HuH-7 (cell line): ENCODE results near the gene CLEC4E.
"Not testable (repeated sequence)": the region's sequence is repeated elsewhere in the genome, so short reads cannot be mapped to it uniquely, and the experiment has no call there.

Source experiments
- DNase-seq: peaks from one replicate; pipeline ENCODE4 v3.0.0; 2011; ENCODE audit warnings: low spot score

The CLEC4E gene

GRCh38 chr12:8540831-8541230, at the start of gene CLEC4E:
TSS of gene CLEC4E (minus strand) at chr12:8540905. CDS start at chr12:8540797, 108 bp downstream.
- not testable (repeated sequence) for DNase-seq

GRCh38 chr12:8589679-8590078, 49.0 kb upstream of the CLEC4E start:
- no peak for DNase-seq

GRCh38 chr12:8584478-8584877, 43.8 kb upstream of the CLEC4E start:
- DNase-seq: not testable (repeated sequence)

- no peak for DNase-seq
Measured at GRCh38 chr12:8584004-8584403, 43.3 kb upstream of the CLEC4E start.

- DNase-seq: no peak
Measured at GRCh38 chr12:8581098-8581784, 40.5 kb upstream of the CLEC4E start.

GRCh38 chr12:8577879-8578278, 37.2 kb upstream of the CLEC4E start:
- DNase-seq: no peak

- DNase-seq: no peak
Measured at GRCh38 chr12:8572507-8572906, 31.8 kb upstream of the CLEC4E start.

- no peak for DNase-seq
Measured at GRCh38 chr12:8566525-8566924, 25.8 kb upstream of the CLEC4E start.

GRCh38 chr12:8566052-8566451, 25.3 kb upstream of the CLEC4E start:
- DNase-seq: not testable (repeated sequence)

- no peak for DNase-seq
Measured at GRCh38 chr12:8564656-8565055, 24.0 kb upstream of the CLEC4E start.

GRCh38 chr12:8563356-8563755, 22.7 kb upstream of the CLEC4E start:
- DNase-seq: no peak

GRCh38 chr12:8562310-8562709, 21.6 kb upstream of the CLEC4E start:
- DNase-seq: no peak

- DNase-seq: no peak
Measured at GRCh38 chr12:8561011-8561410, 20.3 kb upstream of the CLEC4E start.

- DNase-seq: no peak
Measured at GRCh38 chr12:8559676-8560075, 19.0 kb upstream of the CLEC4E start.

- DNase-seq: no peak
Measured at GRCh38 chr12:8556531-8557097, 15.9 kb upstream of the CLEC4E start.

GRCh38 chr12:8554451-8555195, 13.9 kb upstream of the CLEC4E start:
- no peak for DNase-seq

GRCh38 chr12:8553088-8553627, 12.5 kb upstream of the CLEC4E start:
- no peak for DNase-seq

- no peak for DNase-seq
Measured at GRCh38 chr12:8549381-8549780, 8.7 kb upstream of the CLEC4E start.

- no peak for DNase-seq
Measured at GRCh38 chr12:8548192-8548591, 7.5 kb upstream of the CLEC4E start.

GRCh38 chr12:8547645-8548044, 6.9 kb upstream of the CLEC4E start:
- no peak for DNase-seq

- DNase-seq: no peak
Measured at GRCh38 chr12:8546591-8546990, 5.9 kb upstream of the CLEC4E start.

- peak; percentile 39 for DNase-seq
Measured at GRCh38 chr12:8544295-8544694, 3.6 kb upstream of the CLEC4E start.

- DNase-seq: no peak
Measured at GRCh38 chr12:8541562-8541961, 857 bp upstream of the CLEC4E start.
